HEK293 (cell line): ENCODE results near the gene RO60.

Source experiments
- FEZF1 ChIP-seq: fragments of 450-650 bp; formaldehyde crosslinking; IDR thresholded peaks from 2 replicates; pipeline ENCODE4 v1.5.1; 2016; ENCODE audit warnings: missing biosample characterization, missing genetic modification characterization
- ZNF350 ChIP-seq: fragments of 450-650 bp; formaldehyde crosslinking; IDR thresholded peaks from 2 replicates; pipeline ENCODE4 v1.5.0; 2017; ENCODE audit warnings: missing biosample characterization, mild to moderate bottlenecking, missing genetic modification characterization
- TF ChIP-seq, protein P1 (sequence below): fragments of 450-650 bp; formaldehyde crosslinking; IDR thresholded peaks from 2 replicates; pipeline ENCODE4 v1.5.1; 2016; ENCODE audit warnings: missing biosample characterization, missing genetic modification characterization

DNA sequence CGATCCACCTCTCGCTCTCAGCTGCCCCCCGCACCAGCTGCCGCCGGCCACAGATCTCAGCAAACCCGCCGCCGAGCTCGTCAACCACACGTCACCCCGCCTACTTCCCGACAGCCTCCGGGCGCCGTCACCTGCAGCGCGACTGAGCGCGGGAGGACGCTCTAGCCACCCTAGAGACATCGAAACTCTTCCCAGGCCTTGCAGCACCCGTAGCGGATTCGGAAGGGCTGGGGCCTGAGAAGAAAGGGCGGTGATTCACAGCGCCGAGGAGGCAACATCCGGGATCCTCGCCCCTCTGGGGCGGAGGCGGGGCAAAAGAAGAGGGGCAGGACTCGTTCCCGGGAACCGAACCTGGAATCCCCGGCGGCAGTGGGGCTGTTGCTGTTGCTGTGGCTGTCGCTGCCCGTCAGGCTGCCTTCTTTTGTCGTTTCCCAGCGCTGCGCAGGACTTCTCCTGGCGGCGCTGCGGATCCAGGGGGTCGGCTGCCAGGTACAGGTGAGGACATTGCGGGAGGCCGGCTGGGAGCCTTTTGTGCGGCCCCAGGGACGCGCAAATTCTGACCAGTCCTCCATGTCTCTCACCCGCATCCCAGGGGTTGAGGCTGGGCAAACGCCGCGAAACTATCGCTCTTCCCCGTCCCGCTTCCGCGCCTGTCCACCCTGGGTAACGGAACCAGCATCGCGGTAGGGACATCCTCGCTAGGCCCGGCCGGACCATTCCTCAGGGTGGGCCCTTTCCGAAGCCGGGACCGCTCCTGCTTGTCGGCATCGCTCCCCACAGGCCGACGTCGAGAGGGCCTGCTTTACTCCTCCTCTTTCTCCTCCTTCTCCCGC lies at the start of gene RO60, which contains the start of gene UCHL5:
- TF ChIP-seq FEZF1 (tag by site-specific recombination) (peak; percentile 5; the same call in 1 of the 2 replicates), ZNF350 (tag by site-specific recombination) (no peak)
- TF ChIP-seq, protein P1, sequence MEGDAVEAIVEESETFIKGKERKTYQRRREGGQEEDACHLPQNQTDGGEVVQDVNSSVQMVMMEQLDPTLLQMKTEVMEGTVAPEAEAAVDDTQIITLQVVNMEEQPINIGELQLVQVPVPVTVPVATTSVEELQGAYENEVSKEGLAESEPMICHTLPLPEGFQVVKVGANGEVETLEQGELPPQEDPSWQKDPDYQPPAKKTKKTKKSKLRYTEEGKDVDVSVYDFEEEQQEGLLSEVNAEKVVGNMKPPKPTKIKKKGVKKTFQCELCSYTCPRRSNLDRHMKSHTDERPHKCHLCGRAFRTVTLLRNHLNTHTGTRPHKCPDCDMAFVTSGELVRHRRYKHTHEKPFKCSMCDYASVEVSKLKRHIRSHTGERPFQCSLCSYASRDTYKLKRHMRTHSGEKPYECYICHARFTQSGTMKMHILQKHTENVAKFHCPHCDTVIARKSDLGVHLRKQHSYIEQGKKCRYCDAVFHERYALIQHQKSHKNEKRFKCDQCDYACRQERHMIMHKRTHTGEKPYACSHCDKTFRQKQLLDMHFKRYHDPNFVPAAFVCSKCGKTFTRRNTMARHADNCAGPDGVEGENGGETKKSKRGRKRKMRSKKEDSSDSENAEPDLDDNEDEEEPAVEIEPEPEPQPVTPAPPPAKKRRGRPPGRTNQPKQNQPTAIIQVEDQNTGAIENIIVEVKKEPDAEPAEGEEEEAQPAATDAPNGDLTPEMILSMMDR (tag by site-specific recombination), result peak; percentile 23; the same call in 1 of the 2 replicates
